Adrenal gland (tissue), 5 donors: Measurements from ENCODE around the gene TSPAN18.

Source experiments
- CTCF ChIP-seq, 6 experiments: fragments of 450-650 bp in 4 of 6; fragments of 200-600 bp in 2 of 6; sonication (generic) in 1 of 6; IDR thresholded peaks; 1 replicate in 5 of 6; 2 replicates in 1 of 6; pipeline versions ENCODE4 v1.5.1 to v1.8.0; 2016 to 2021; ENCODE audit warnings: antibody characterized with exemption in 6 of 6, mild to moderate bottlenecking in 2 of 6, moderate library complexity in 1 of 6
- POLR2A ChIP-seq, 2 donors: fragments of 450-650 bp; IDR thresholded peaks; one replicate each; pipeline ENCODE4 v1.6.1; 2017; ENCODE audit warnings: antibody characterized with exemption in 2 of 2, mild to moderate bottlenecking in 2 of 2, moderate library complexity in 1 of 2
- donor health status: DM: no; HTN: no; CAD: no.

- TF ChIP-seq CTCF (IDR thresholded peaks at IDR 0.05) (no peak), POLR2A (IDR thresholded peaks at IDR 0.05) (no peak)
Observed at GRCh38 chr11:44846852-44847251, 120.1 kb downstream of the TSPAN18 start.
